ENCODE results near the gene PDE8A. TPM values are rescaled to one million over a fixed set of nuclear protein-coding genes. Genes with fewer than 3 reads are reported as not detected.

Gene PDE8A
- total RNA-seq, 6 experiments from 2014 or later: 32.7 to 40.5 (median 37.4) TPM

- Histone ChIP-seq H3K9me3 (no peaks in the 10 kb centered on the region), H3K36me3 (no peaks in the 10 kb centered on the region), H3K4me3 (no peak overlapping the region), H3K27me3 (no peaks in the 10 kb centered on the region), H3K27ac (peak overlapping the region in 1 of 3 donors; percentile 16), H3K4me1 (peaks cover 0 to 21% (median 5%) of the 10 kb centered on the region in 4 donors)
- TF ChIP-seq POLR2A (IDR thresholded peaks at IDR 0.05) (no peak), CTCF (IDR thresholded peaks at IDR 0.05) (peak; percentile 63 to 71 (median 68))
- ATAC-seq (peak; percentile 85 to 93 (median 88)), DNase-seq (peak in 1 of 3 donors; percentile 62)
- intact Hi-C loops (cut with DNase I): loop anchor here (10.0 kb wide), 2 partner anchors 80 to 90 kb away; no protein-coding TSS in a partner anchor
- WGBS (ENCODE audit: insufficient coverage, low coverage, low lambda C conversion rate, missing lambda C conversion rate): 53% methylated on average over 3 of the region's 3 CpGs
These were observed 62.7 kb downstream of the PDE8A start for GRCh38 chr15:85044251-85044853.

- no peak for TF ChIP-seq CTCF (IDR thresholded peaks at IDR 0.05)
- no peak for TF ChIP-seq POLR2A (IDR thresholded peaks at IDR 0.05)
These were observed 63.2 kb downstream of the PDE8A start for GRCh38 chr15:85044894-85045293.

GRCh38 chr15:85045615-85046014 is 64.0 kb downstream of the PDE8A start:
- Histone ChIP-seq H3K27ac (peak overlapping the region in 1 of 3 donors; percentile 13), H3K9me3 (no peaks in the 10 kb centered on the region), H3K4me1 (peaks cover 0 to 21% (median 5%) of the 10 kb centered on the region in 4 donors), H3K27me3 (no peaks in the 10 kb centered on the region), H3K36me3 (no peaks in the 10 kb centered on the region), H3K4me3 (no peak overlapping the region)
- WGBS (ENCODE audit: insufficient coverage, low coverage, low lambda C conversion rate, missing lambda C conversion rate): 67% methylated on average over 1 of the region's 1 CpG
- ATAC-seq (no peak), DNase-seq (no peak)
- intact Hi-C loops (cut with DNase I): loop anchor here (10.0 kb wide), 2 partner anchors 81 to 91 kb away; no protein-coding TSS in a partner anchor
- TF ChIP-seq CTCF (IDR thresholded peaks at IDR 0.05): no peak
- TF ChIP-seq POLR2A (IDR thresholded peaks at IDR 0.05): no peak

More at GRCh38 chr15:85044894-85045293, 63.2 kb downstream of the PDE8A start:
- no peaks in the 10 kb centered on the region for H3K9me3 ChIP-seq
- no peaks in the 10 kb centered on the region for H3K27me3 ChIP-seq
- no peaks in the 10 kb centered on the region for H3K36me3 ChIP-seq
- DNase-seq (no peak), ATAC-seq (no peak)
- intact Hi-C loops (cut with DNase I): loop anchor here (10.0 kb wide), 2 partner anchors 80 to 90 kb away; no protein-coding TSS in a partner anchor
- H3K4me1 ChIP-seq: peaks cover 0 to 21% (median 5%) of the 10 kb centered on the region in 4 donors
- no peak overlapping the region for H3K27ac ChIP-seq
- no peak overlapping the region for H3K4me3 ChIP-seq
- WGBS (ENCODE audit: insufficient coverage, low coverage, low lambda C conversion rate, missing lambda C conversion rate): 29% methylated on average over 1 of the region's 1 CpG

GRCh38 chr15:85047271-85047948 is 65.8 kb downstream of the PDE8A start:
- peak overlapping the region in 2 of 3 donors; percentile 9 to 13 for H3K27ac ChIP-seq
- WGBS (ENCODE audit: insufficient coverage, low coverage, low lambda C conversion rate, missing lambda C conversion rate): 17% methylated on average over 7 of the region's 7 CpGs
- intact Hi-C loops (cut with DNase I): loop anchor here (10.0 kb wide), 2 partner anchors 83 to 93 kb away; no protein-coding TSS in a partner anchor
- no peaks in the 10 kb centered on the region for H3K9me3 ChIP-seq
- no peak for DNase-seq
- peak; percentile 70 to 87 (median 80) for ATAC-seq
- no peaks in the 10 kb centered on the region for H3K27me3 ChIP-seq
- no peaks in the 10 kb centered on the region for H3K36me3 ChIP-seq
- peaks cover 0 to 15% (median 5%) of the 10 kb centered on the region in 4 donors for H3K4me1 ChIP-seq
- TF ChIP-seq POLR2A (IDR thresholded peaks at IDR 0.05) (no peak), CTCF (IDR thresholded peaks at IDR 0.05) (no peak)
- no peak overlapping the region for H3K4me3 ChIP-seq

All from right lobe of liver (tissue), 6 donors.